Esophagus muscularis mucosa (tissue), 4 donors: ENCODE data around the gene SACS. TPM values are rescaled to one million over a fixed set of nuclear protein-coding genes. Genes with fewer than 3 reads are reported as not detected.

ENCODE experiments used
- DNase-seq: peaks from one replicate; pipeline ENCODE4 v3.0.0-alpha.2; 2017; ENCODE audit errors: extremely low spot score
- H3K27ac ChIP-seq, 4 donors: fragments of 200-600 bp; sonication (generic); replicated peaks in 1 of 4; 1 replicate in 3 of 4; 2 replicates in 1 of 4; pipeline ENCODE4 v1.5.1; 2016 to 2019; ENCODE audit warnings: mild to moderate bottlenecking in 1 of 4
- H3K27me3 ChIP-seq, 4 donors: fragments of 200-600 bp; sonication (generic); one replicate each; pipeline versions ENCODE4 v1.5.1 to v1.6.0; 2016 to 2019
- H3K36me3 ChIP-seq, 4 donors: fragments of 200-600 bp; sonication (generic); one replicate each; pipeline ENCODE4 v1.5.1; 2016 to 2019
- H3K4me1 ChIP-seq, 4 donors: fragments of 200-600 bp; sonication (generic); one replicate each; pipeline ENCODE4 v1.5.1; 2016 to 2019
- H3K4me3 ChIP-seq, 4 donors: fragments of 200-600 bp; sonication (generic); 1 replicate in 2 of 4; 2 replicates in 2 of 4; pipeline ENCODE4 v1.5.1; 2016 to 2019; ENCODE audit warnings: mild to moderate bottlenecking in 4 of 4, moderate library complexity in 1 of 4
- H3K9me3 ChIP-seq, 4 donors: fragments of 200-600 bp; sonication (generic); 1 replicate in 3 of 4; 2 replicates in 1 of 4; pipeline ENCODE4 v1.5.1; 2016 to 2019
- EP300 ChIP-seq: sonication (generic); formaldehyde crosslinking; IDR thresholded peaks from one replicate; pipeline ENCODE4 v1.6.1; 2017; ENCODE audit warnings: antibody characterized with exemption
- POLR2A ChIP-seq: fragments of 450-650 bp; IDR thresholded peaks from one replicate; pipeline ENCODE4 v1.6.1; 2017; ENCODE audit warnings: antibody characterized with exemption, moderate library complexity, mild to moderate bottlenecking, low read depth
- POLR2AphosphoS5 ChIP-seq, 2 donors: sonication (generic); formaldehyde crosslinking; IDR thresholded peaks; one replicate each; pipeline ENCODE4 v1.6.1; 2017; ENCODE audit warnings: antibody characterized with exemption in 2 of 2
- WGBS: methylation state at CpG from one replicate; pipeline ENCODE4 v1.1.5; 2018; 5-methylcytosine and 5-hydroxymethylcytosine counted together
- intact Hi-C: fragments of 100-400 bp; cut with DNase I; formaldehyde crosslinking; loops from one replicate; pipeline ENCODE4 v1.15.1; 2023
- total RNA-seq, 4 donors: library from RNA; depleted of rRNA; stranded (reverse); fragments of >200 nt; gene quantifications; one replicate each; pipeline versions ENCODE4 v1.1.0 to v1.2.1, GENCODE V29; 2016
- TF ChIP-seq, protein P1 (sequence below), 3 experiments: fragments of 200-600 bp in 2 of 3; fragments of 450-650 bp in 1 of 3; sonication (generic) in 2 of 3; IDR thresholded peaks; one replicate each; pipeline ENCODE4 v1.5.1; 2017 to 2019; ENCODE audit warnings: antibody characterized with exemption in 3 of 3, mild to moderate bottlenecking in 2 of 3, moderate library complexity in 1 of 3

The SACS gene
- total RNA-seq, 4 donors from 2014 or later: 45.1 to 70.1 (median 65.3) TPM

DNA sequence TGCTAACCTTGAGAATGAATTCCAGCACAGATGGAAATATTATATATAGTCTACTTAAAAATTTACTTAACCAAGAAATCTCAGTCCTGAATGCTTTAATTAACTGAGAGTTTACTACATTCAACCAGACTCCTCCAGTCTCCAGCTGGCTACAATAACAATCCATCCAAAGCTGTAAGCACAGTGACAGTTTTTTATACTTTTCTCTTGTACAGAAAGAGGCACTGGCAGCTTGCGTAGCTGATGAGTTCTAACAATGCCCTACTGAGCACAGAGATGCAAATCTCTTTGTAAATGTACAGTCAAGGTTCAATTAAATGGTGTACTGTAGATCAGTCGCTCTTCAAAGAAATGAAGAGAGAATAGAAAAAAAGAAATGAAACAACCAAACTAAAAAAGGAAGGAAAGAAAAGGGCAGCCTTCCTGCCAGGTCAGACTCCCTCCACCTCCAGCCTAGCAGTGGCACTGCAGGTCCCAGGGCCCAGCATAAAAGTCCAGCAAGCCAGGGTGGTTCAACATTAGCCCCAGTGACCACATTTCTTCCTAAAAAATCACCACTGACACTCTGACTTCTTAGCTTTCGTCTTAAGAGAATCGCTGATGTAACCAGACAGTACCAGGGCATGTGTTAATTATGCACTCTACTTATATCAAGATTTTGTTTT lies 88.4 kb downstream of the SACS start:
- H3K4me1 ChIP-seq: peaks cover 14 to 62% (median 52%) of the 10 kb centered on the region in 4 donors
- intact Hi-C loops: no loop called here
- H3K27me3 ChIP-seq: no peaks in the 10 kb centered on the region
- no peak overlapping the region for H3K4me3 ChIP-seq
- no peak for DNase-seq
- WGBS: 56% methylated on average over 4 of the region's 4 CpGs
- peak overlapping the region; percentile 67 to 74 (median 70) for H3K27ac ChIP-seq
- TF ChIP-seq, protein P1, sequence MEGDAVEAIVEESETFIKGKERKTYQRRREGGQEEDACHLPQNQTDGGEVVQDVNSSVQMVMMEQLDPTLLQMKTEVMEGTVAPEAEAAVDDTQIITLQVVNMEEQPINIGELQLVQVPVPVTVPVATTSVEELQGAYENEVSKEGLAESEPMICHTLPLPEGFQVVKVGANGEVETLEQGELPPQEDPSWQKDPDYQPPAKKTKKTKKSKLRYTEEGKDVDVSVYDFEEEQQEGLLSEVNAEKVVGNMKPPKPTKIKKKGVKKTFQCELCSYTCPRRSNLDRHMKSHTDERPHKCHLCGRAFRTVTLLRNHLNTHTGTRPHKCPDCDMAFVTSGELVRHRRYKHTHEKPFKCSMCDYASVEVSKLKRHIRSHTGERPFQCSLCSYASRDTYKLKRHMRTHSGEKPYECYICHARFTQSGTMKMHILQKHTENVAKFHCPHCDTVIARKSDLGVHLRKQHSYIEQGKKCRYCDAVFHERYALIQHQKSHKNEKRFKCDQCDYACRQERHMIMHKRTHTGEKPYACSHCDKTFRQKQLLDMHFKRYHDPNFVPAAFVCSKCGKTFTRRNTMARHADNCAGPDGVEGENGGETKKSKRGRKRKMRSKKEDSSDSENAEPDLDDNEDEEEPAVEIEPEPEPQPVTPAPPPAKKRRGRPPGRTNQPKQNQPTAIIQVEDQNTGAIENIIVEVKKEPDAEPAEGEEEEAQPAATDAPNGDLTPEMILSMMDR (IDR thresholded peaks at IDR 0.05): peak in 1 of 3 experiments; percentile 21
- no peak for TF ChIP-seq POLR2A
- peaks cover 11 to 34% (median 19%) of the 10 kb centered on the region in 4 donors for H3K36me3 ChIP-seq
- H3K9me3 ChIP-seq: no peaks in the 10 kb centered on the region

DNA sequence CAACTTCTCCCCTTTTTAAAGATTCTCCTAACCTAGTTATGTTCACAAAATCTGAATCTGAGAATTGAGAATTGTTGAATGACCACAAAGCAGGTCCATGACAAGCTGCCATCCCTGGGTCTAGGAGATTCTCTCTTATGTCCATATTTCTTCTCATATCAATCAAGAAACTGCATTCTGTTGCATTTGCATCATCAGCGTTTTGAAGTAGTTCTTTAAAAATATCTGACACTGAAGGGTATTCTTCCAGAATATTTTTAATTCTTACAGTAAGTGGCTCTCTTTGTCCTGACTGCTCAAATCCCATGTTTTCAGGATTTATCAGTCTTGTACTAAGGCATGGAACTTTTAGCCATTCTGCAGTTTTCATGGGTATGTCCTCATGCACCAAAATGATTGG lies 94.3 kb downstream of the SACS start:
- 100% methylated on average over 1 of the region's 1 CpG for WGBS
- intact Hi-C loops: no loop called here
- no peak overlapping the region for H3K27ac ChIP-seq
- DNase-seq: no peak
- TF ChIP-seq EP300: no peak
- TF ChIP-seq POLR2AphosphoS5 (IDR thresholded peaks at IDR 0.05): no peak
- TF ChIP-seq POLR2A: no peak
- TF ChIP-seq, protein P1 (IDR thresholded peaks at IDR 0.05): no peak
- no peak overlapping the region for H3K4me3 ChIP-seq
- H3K9me3 ChIP-seq: no peaks in the 10 kb centered on the region
- no peaks in the 10 kb centered on the region for H3K27me3 ChIP-seq
- H3K4me1 ChIP-seq: peaks cover 0 to 10% (median 5%) of the 10 kb centered on the region in 4 donors
- peaks cover 14 to 21% (median 17%) of the 10 kb centered on the region in 4 donors for H3K36me3 ChIP-seq

DNA sequence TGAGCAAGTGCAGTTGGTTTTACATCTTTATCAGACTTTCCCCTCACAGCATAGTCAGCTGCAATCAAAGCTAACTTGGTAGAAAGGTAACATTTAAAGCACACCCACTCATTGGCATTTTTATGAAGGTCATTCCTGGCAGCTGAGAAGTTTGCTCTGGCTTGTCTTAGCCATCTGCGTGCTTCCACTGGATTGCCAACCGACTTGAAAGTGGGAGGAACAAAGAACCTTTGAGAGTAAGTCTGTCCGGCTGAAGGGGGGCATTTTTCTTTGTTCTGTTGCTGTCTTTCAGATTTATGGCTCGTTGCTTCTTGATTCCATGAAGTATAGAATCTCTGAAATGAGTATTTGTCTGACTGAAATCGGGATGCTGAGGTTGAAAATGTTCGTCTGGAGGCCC lies 103.1 kb downstream of the SACS start:
- peaks cover 0 to 9% (median 0%) of the 10 kb centered on the region in 4 donors for H3K36me3 ChIP-seq
- no peak for DNase-seq
- no peak overlapping the region for H3K27ac ChIP-seq
- H3K4me3 ChIP-seq: no peak overlapping the region
- intact Hi-C loops: no loop called here
- WGBS: 93% methylated on average over 6 of the region's 6 CpGs
- H3K4me1 ChIP-seq: no peaks in the 10 kb centered on the region
- TF ChIP-seq POLR2AphosphoS5 (IDR thresholded peaks at IDR 0.05) (no peak), POLR2A (no peak), EP300 (no peak)
- TF ChIP-seq, protein P1 (IDR thresholded peaks at IDR 0.05): no peak
- peaks cover 0 to 3% (median 0%) of the 10 kb centered on the region in 4 donors for H3K9me3 ChIP-seq
- no peaks in the 10 kb centered on the region for H3K27me3 ChIP-seq

DNA sequence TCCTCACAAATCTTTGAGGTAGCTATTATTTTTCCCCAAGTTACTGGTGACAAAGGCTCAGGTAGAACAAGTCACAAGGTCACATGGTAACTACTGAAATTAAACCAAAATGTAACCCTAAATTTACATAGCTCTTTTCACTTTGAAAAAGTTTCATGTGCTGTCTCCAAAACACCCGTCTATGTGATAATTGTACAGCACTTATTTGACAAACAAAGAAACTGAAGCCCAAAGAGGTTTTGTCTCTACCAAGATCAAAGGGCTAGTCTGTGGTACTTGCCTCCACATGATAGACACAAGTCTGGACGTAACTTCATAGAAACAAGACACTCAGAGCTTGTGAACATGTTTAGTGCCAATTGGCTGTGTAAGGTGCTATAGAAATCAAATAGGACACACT lies 108.3 kb downstream of the SACS start:
- intact Hi-C loops: no loop called here
- Histone ChIP-seq H3K9me3 (peaks cover 0 to under 1% (median 0%) of the 10 kb centered on the region in 4 donors), H3K27ac (no peak overlapping the region), H3K27me3 (no peaks in the 10 kb centered on the region), H3K36me3 (no peaks in the 10 kb centered on the region), H3K4me1 (peaks cover 12 to 45% (median 37%) of the 10 kb centered on the region in 4 donors), H3K4me3 (no peak overlapping the region)
- no peak for DNase-seq
- WGBS: 79% methylated on average over 2 of the region's 2 CpGs
- no peak for TF ChIP-seq POLR2A
- no peak for TF ChIP-seq POLR2AphosphoS5 (IDR thresholded peaks at IDR 0.05)
- no peak for TF ChIP-seq EP300
- TF ChIP-seq, protein P1 (IDR thresholded peaks at IDR 0.05): no peak
